Osteoblast (primary cell): ENCODE data around the gene ELL2. TPM values are rescaled to one million over a fixed set of nuclear protein-coding genes. Genes with fewer than 3 reads are reported as not detected.

Experiments used
- DNase-seq: peaks from one replicate; pipeline ENCODE4 v3.0.0; 2011; ENCODE audit warnings: low spot score, mixed read lengths; ENCODE audit not compliant: insufficient read length; ENCODE audit errors: missing footprints
- H2AFZ ChIP-seq: 2 replicates; pipeline ENCODE4 v1.6.0; 2011; ENCODE audit warnings: mild to moderate bottlenecking, low read length
- H3K27ac ChIP-seq: 2 replicates; pipeline ENCODE4 v1.5.1; 2011; ENCODE audit warnings: mild to moderate bottlenecking, low read depth, low read length, moderate library complexity
- H3K27me3 ChIP-seq: 2 replicates; pipeline ENCODE4 v1.6.0; 2012; ENCODE audit warnings: mild to moderate bottlenecking, control low read depth, inconsistent platforms, low read length, moderate library complexity; ENCODE audit not compliant: insufficient read depth
- H3K36me3 ChIP-seq: 2 replicates; pipeline ENCODE4 v1.5.1; 2011; ENCODE audit warnings: mild to moderate bottlenecking, low read length, control low read depth, moderate library complexity; ENCODE audit not compliant: insufficient read depth
- H3K4me1 ChIP-seq: 2 replicates; pipeline ENCODE4 v1.5.1; 2011; ENCODE audit warnings: mild to moderate bottlenecking, low read length, control low read depth, moderate library complexity; ENCODE audit not compliant: insufficient read depth
- H3K4me2 ChIP-seq: 2 replicates; pipeline ENCODE4 v1.6.0; 2011; ENCODE audit warnings: mild to moderate bottlenecking, low read length; ENCODE audit not compliant: insufficient read depth
- H3K4me3 ChIP-seq: fragments of 200-600 bp; sonication (generic); 3 replicates; pipeline ENCODE4 v1.5.1; 2012; ENCODE audit warnings: mild to moderate bottlenecking, low read length, inconsistent platforms; ENCODE audit not compliant: insufficient read depth
- H3K79me2 ChIP-seq: 2 replicates; pipeline ENCODE4 v1.6.0; 2012; ENCODE audit warnings: mild to moderate bottlenecking, low read length, control low read depth, inconsistent platforms; ENCODE audit not compliant: insufficient read depth
- H3K9me3 ChIP-seq: 2 replicates; pipeline ENCODE4 v1.5.1; 2011; ENCODE audit warnings: low read depth, low read length, control low read depth
- H4K20me1 ChIP-seq: 2 replicates; pipeline ENCODE4 v1.6.0; 2012; ENCODE audit warnings: mild to moderate bottlenecking, low read length, control low read depth; ENCODE audit not compliant: insufficient read depth
- total RNA-seq: library from RNA; depleted of rRNA; stranded (reverse); fragments of >200 nt; gene quantifications from 2 replicates; pipeline ENCODE4 v1.2.3, GENCODE V29; 2012
- TF ChIP-seq, protein P1 (sequence below): IDR thresholded peaks from 2 replicates; pipeline ENCODE4 v1.5.1; 2011; ENCODE audit warnings: mild to moderate bottlenecking, low read depth, low read length, moderate library complexity; ENCODE audit errors: extremely low read depth

ELL2 gene
- total RNA-seq, 1 donor, result 123 TPM

DNA sequence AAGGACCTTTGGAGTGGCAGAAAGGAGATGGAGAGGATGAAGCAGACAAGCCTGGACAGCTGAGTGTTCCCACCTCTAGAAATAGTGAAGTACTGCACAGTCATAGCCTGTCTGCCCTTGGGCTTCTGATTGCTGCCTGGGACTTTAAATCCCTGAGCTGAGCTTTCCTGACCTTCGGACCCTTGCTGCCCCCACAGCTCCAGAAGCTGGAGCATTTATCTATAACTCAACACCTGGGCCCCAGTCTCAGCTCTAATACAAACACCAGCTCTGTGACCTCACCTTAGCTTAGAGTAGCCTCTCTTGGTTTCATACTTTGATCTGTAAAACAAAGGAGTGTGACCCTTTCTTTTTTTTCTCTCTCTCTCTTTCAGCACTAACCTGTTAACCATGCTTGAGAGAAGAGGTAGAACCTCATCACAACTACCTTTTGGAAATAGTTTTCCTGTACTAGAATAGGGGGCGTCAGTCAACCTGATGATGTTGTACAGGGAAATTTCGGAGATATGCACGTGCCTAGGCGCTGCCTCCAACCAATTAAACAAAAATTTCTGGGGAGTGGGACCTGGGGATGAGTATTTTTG, 25.4 kb upstream of the ELL2 start:
- H4K20me1 ChIP-seq, result no peaks in the 10 kb centered on the region
- DNase-seq, result no peak
- no peaks in the 10 kb centered on the region for H3K27me3 ChIP-seq
- H3K36me3 ChIP-seq, result no peaks in the 10 kb centered on the region
- TF ChIP-seq, protein P1, sequence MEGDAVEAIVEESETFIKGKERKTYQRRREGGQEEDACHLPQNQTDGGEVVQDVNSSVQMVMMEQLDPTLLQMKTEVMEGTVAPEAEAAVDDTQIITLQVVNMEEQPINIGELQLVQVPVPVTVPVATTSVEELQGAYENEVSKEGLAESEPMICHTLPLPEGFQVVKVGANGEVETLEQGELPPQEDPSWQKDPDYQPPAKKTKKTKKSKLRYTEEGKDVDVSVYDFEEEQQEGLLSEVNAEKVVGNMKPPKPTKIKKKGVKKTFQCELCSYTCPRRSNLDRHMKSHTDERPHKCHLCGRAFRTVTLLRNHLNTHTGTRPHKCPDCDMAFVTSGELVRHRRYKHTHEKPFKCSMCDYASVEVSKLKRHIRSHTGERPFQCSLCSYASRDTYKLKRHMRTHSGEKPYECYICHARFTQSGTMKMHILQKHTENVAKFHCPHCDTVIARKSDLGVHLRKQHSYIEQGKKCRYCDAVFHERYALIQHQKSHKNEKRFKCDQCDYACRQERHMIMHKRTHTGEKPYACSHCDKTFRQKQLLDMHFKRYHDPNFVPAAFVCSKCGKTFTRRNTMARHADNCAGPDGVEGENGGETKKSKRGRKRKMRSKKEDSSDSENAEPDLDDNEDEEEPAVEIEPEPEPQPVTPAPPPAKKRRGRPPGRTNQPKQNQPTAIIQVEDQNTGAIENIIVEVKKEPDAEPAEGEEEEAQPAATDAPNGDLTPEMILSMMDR, result no peak
- H3K9me3 ChIP-seq, result no peaks in the 10 kb centered on the region
- H3K27ac ChIP-seq, result no peak overlapping the region
- H2AFZ ChIP-seq, result no peak overlapping the region
- no peaks in the 10 kb centered on the region for H3K79me2 ChIP-seq
- peaks cover 13% of the 10 kb centered on the region for H3K4me1 ChIP-seq
- no peak overlapping the region for H3K4me3 ChIP-seq
- H3K4me2 ChIP-seq, result no peak overlapping the region

DNA sequence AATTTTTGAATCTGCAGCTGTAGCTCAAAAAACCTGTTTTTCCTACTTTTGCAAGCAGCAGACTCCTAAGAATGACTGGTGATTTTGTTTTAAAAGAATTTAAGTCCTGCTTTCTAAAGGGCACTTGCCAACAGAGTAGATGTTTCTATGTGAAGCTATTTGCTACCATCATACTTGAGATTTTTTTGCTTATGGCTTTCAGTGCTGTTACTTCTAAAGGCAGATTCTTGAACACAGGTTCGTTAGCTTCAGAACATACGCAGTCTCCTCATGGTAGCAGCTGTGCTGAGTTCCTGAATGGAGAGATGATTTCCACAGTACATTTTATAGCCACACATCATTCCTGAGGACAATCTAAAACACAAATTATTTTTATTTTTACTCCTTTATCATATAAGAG, 24.4 kb upstream of the ELL2 start:
- H3K4me2 ChIP-seq, result no peak overlapping the region

DNA sequence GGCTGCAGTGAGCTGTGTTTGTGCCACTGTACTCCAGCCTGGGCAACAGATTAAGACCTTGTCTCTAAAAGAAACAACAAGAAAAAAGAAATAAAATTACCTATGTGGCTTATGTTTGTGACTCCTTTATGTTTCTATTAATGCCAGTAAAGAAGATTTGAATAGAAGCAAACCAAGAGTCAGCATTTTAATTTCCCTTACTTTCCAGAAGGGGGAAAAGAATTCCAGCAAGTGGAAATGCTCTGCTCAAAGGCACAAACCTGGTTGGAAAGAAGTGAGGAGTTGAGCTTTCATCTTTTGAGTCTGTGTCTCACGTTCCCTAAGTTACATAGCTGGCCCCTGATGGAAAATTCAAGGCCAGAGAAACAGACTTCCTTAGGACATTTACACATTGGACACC, 23.6 kb upstream of the ELL2 start:
- TF ChIP-seq, protein P1, result no peak
- Histone ChIP-seq H3K4me1 (peaks cover 13% of the 10 kb centered on the region), H3K27me3 (no peaks in the 10 kb centered on the region), H3K36me3 (no peaks in the 10 kb centered on the region), H3K4me3 (no peak overlapping the region), H3K27ac (no peak overlapping the region), H4K20me1 (no peaks in the 10 kb centered on the region), H3K79me2 (no peaks in the 10 kb centered on the region), H2AFZ (peak overlapping the region; percentile 18), H3K9me3 (no peaks in the 10 kb centered on the region), H3K4me2 (no peak overlapping the region)
- no peak for DNase-seq

More for the DNA sequence above, 24.4 kb upstream of the ELL2 start:
- TF ChIP-seq, protein P1, result no peak
- Histone ChIP-seq H3K27ac (no peak overlapping the region), H3K4me1 (peaks cover 13% of the 10 kb centered on the region), H3K36me3 (no peaks in the 10 kb centered on the region), H3K9me3 (no peaks in the 10 kb centered on the region), H3K27me3 (no peaks in the 10 kb centered on the region), H2AFZ (peak overlapping the region; percentile 39), H3K4me3 (no peak overlapping the region), H4K20me1 (no peaks in the 10 kb centered on the region), H3K79me2 (no peaks in the 10 kb centered on the region)
- no peak for DNase-seq

DNA sequence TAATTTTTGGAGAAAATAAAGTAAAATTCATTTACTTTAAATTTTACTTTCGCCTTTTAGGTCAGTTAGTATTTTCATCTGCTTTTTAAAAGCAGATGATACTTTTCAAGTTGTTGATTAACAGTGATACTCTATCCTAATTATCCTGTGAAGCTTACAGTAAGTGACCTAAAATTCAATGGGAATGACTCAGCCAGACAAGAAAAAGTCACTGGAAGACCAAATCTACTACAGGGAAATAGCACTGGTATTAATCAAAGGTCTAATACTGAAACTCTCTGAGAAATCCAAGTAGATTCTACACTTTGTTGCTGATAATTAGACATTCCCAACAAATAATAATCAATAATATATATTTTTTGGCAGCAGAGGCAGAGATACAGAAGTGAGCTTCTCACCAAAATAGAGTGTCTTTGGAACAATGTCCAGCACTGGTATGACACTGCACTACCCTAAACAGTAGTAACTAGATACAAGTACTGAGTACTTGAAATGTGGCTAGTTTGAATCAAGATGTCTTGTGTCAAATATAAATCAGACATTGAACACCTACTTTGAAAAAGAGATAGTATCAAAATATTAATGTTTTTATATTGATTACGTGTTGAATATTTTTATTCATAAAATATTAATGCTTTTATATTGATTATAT, 22.8 kb upstream of the ELL2 start:
- Histone ChIP-seq H3K36me3 (no peaks in the 10 kb centered on the region), H3K27ac (no peak overlapping the region), H3K27me3 (no peaks in the 10 kb centered on the region), H3K4me2 (no peak overlapping the region), H2AFZ (no peak overlapping the region), H4K20me1 (no peaks in the 10 kb centered on the region), H3K79me2 (no peaks in the 10 kb centered on the region), H3K4me3 (no peak overlapping the region), H3K4me1 (peaks cover 13% of the 10 kb centered on the region), H3K9me3 (no peaks in the 10 kb centered on the region)
- DNase-seq, result no peak
- TF ChIP-seq, protein P1, result no peak
